OCI-LY1 (cell line): ENCODE measurements around the gene ACR.

Source experiments
- EZH2 ChIP-seq: fragments of 200-600 bp; sonication (generic), shearing (Covaris generic); IDR thresholded peaks from 2 replicates; pipeline ENCODE4 v1.8.0; 2017; ENCODE audit warnings: borderline replicate concordance, mixed run types, mild to moderate bottlenecking, antibody characterized with exemption, low read length, moderate library complexity, mixed read lengths
- TF ChIP-seq, protein P1 (sequence below): fragments of 200-600 bp; sonication (generic), shearing (Covaris generic); IDR thresholded peaks from 2 replicates; pipeline ENCODE4 v1.5.1; 2017; ENCODE audit warnings: mild to moderate bottlenecking, antibody characterized with exemption, low read length, moderate library complexity, mixed read lengths

DNA sequence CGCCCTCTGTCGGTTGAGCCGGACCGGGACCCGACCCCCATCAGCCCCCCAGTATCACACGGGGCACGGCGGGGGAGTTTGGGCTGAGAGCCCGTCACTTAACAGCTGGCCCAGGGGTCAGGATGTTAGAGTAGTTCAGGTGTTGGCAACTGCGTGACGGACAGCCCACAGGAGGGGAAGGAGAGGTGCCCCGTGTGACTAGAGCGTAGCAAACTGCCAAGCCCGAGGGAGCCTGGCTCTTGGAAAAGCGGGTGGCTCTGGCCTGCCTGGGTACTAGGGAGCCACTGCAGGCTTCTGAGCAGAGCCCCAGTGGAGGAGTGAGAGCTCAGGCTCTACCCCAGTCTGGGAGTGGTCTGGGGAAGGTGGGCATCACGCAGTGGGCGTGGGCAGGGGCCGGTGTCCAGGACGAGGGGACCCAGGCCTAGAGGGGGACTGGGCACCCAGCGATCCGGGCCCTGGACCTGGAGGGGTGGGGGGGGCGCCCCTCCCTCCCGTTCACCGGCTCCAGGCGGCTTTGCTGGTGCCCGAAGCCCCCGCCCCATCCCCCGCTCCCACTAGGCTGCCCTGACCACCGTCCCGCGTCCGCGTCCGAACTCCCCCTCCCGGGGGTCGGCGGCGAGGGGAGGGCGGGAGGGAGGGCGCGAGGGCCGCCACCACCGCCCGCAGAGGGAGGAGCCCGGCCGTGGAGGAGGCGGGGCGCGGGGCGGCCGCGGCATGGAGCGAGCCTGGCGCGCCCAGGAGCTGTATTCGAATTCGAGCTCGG lies 41.0 kb upstream of the ACR start:
- TF ChIP-seq, protein P1, sequence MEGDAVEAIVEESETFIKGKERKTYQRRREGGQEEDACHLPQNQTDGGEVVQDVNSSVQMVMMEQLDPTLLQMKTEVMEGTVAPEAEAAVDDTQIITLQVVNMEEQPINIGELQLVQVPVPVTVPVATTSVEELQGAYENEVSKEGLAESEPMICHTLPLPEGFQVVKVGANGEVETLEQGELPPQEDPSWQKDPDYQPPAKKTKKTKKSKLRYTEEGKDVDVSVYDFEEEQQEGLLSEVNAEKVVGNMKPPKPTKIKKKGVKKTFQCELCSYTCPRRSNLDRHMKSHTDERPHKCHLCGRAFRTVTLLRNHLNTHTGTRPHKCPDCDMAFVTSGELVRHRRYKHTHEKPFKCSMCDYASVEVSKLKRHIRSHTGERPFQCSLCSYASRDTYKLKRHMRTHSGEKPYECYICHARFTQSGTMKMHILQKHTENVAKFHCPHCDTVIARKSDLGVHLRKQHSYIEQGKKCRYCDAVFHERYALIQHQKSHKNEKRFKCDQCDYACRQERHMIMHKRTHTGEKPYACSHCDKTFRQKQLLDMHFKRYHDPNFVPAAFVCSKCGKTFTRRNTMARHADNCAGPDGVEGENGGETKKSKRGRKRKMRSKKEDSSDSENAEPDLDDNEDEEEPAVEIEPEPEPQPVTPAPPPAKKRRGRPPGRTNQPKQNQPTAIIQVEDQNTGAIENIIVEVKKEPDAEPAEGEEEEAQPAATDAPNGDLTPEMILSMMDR, result no peak
- TF ChIP-seq EZH2, result no peak
